Stimulated activated CD4-positive, alpha-beta T cell treated with anti-CD3 and anti-CD28 coated beads, Interleukin-2, amount 100 ng/mL, for 24 hours (primary cell): ENCODE results near the gene ZBTB43.

Source experiments
- DNase-seq, 2 donors: peaks; one replicate each; pipeline ENCODE4 v3.0.0-alpha.2; 2020

Gene ZBTB43

DNA sequence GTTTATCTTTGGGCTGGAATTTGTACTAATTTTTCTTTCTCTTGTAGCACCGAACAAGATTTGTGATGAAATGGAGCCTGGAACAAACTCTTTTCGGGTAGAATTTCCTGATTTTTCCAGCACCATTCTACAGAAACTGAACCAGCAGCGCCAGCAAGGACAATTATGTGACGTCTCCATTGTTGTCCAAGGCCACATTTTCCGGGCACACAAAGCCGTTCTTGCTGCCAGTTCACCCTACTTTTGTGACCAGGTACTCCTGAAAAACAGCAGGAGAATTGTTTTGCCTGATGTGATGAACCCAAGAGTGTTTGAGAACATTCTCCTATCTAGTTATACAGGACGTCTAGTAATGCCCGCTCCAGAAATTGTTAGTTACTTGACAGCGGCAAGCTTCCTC, 27.6 kb downstream of the ZBTB43 start:
- DNase-seq: no peak

DNA sequence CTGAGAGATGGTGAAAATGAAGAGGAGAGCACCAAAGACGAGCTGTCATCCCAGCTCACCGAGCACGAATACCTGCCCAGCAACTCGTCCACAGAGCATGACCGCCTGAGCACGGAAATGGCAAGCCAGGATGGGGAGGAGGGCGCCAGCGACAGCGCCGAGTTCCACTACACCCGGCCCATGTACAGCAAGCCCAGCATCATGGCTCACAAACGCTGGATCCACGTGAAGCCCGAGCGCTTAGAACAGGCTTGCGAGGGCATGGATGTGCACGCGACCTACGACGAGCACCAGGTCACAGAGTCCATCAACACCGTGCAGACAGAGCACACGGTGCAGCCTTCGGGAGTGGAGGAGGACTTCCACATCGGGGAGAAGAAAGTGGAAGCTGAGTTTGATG, 28.2 kb downstream of the ZBTB43 start:
- DNase-seq: no peak

DNA sequence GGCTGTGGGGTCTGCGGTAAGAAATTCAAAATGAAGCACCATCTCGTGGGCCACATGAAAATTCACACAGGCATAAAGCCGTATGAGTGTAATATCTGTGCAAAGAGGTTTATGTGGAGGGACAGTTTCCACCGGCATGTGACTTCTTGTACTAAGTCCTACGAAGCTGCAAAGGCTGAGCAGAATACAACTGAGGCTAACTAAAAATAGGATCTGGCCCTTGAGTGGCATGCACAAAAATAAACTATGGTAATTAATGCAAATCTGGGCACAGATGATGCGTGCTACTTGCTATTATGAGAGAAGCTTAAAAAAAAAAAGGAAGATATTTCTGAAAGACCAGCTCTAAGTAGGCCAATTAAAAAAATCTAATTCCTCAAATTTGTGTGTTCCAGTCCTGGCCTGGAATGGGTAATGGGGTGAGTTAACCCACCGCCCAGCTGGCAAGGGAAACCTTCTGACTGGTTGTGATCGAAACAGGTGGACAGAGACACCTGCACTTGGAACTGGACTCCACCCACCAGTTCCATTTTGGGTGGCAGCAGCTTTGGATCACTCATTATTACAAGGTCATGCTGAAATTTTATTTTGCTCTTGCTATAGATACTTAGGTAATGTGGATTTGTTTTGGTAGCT, 29.0 kb downstream of the ZBTB43 start:
- DNase-seq: no peak

DNA sequence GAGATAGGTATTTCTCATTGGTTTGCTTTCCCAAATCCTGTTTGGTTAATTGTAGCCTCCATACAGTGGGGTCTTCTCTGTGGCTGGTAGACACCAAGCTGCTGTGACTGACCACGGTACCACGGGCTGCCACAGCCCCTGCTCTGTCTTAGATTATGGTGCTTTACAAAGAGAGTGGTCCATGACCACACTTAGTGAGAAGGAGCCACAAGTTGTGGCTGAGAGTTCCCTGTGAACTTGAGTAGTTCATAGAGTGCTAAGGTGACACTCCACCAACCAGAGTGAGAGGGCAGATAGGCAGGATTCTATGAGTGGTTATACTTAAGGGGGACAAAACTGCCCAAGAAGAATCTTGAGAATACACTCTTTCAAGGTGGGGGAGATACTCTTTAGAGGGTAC, 29.8 kb downstream of the ZBTB43 start:
- DNase-seq: no peak

DNA sequence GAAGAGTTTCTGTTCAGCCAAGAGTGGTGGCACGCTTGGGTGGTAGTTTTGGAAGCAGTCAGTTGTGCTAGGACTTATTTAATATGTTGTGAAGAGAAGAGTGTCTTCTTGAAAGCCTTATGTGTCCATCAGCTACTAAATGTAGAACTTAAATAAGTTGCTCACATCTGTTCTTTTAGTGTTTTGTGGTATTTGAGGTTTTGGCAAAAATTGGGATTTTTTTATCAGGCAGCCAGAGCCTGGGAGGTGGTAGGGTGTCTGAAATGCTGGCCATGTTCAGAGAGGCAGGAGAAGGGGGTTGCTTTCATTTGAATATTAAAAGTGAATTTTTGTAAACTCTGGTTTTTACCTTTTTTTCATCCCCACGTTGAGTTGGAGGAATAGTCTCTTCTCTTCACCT, 31.4 kb downstream of the ZBTB43 start:
- no peak for DNase-seq

DNA sequence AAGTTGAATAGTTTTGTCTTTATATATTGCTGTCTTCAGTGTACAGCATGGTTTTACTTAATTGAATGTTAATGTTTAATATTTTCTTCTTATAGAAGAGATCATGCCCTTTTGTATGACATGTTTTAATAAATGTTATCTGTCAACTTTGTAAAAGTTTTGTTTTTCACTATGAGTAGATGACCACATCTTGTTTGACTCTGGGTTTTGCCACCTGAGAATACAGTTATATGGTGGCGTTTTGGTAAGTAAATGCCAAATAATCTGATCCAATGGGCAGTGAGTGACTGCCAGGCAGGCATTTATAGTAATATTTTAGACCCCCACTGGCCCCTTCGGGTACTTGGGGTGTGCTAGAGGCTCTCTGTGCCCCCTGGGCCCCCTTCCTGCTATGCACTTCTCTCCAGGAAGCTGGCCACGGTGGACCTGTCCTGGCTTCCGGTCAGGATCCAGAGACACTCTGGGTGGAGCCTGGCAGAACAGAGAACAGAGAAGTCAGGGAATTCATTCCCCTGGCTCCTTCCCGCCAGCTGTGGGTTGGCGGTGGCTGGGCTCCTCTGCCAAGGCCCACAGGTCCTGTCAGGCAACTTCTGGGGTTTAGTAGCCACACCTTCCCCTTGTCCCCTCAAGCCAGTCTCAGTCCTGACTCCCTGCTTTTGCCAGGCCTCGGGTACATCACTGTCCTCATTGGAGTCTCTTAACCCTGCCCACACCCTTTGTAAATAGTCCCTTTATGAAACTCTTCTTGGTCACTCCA, 33.4 kb downstream of the ZBTB43 start:
- no peak for DNase-seq

DNA sequence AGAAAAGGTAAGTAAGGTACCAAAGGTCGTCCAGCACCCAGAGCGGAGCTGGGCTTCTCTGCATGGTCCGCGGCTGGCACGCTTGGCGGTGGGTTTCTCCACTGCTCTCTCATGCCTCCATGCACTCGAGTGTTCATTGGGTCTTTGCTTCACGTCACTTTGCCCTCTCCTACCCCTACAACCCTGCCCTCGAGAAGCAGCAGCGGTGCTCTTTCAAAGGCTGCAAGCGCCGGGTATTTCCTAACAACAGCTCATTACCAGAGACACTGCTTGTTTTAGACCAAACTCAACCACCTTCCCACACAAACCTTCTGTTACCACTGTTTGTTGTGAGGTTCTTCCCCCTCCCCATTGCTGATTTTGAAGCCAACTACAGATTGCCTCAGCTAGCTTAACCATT, 34.1 kb downstream of the ZBTB43 start:
- no peak for DNase-seq

DNA sequence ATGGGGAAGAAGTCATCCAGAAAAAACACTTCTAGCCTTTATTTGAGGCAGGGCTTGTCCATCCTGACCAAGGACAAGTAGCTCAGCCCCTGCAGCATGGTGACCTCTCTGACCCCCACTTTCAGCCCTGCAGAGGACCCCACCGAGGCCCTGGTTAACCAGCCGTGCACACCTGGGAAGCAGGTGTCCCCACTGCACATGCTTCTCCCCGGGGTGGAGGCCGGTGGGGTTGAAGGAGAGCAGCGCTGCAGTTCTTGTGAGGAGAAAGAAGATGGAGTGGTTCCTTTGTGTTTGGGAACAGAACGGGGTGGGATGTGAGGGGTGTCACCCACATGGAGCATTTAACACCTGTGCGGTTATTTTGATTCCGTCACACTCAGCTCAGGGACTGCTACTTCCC, 34.5 kb downstream of the ZBTB43 start:
- no peak for DNase-seq

DNA sequence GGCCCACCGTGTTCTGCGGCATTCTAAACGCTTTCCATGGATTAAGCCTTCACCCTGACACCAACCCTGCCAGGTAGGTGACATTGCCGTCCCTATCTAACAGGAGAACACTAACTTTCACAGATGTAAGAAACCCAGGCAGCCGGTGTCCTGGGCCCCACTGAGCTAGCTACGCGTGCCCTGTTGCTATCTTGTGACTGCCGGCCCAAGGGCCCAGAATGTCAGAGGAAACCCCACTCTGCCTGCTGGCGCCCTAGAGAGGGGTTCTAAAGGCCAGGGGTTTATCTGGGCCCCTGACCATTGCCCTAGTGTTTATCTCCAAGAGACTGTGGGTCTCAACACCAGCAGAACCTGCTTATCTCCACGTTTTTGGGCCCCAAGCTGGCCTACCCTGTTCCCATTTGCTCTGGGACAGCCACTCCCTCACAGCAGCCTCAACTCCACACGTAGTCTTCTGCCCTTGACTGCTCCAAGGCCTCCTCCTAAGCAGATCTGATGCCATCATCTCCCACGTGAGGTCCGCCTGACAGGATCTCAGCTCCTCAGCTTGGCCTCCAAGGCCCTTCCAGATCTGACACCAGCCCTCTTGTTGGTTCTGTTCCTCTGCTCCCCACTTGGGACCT, 37.5 kb downstream of the ZBTB43 start:
- DNase-seq: no peak

DNA sequence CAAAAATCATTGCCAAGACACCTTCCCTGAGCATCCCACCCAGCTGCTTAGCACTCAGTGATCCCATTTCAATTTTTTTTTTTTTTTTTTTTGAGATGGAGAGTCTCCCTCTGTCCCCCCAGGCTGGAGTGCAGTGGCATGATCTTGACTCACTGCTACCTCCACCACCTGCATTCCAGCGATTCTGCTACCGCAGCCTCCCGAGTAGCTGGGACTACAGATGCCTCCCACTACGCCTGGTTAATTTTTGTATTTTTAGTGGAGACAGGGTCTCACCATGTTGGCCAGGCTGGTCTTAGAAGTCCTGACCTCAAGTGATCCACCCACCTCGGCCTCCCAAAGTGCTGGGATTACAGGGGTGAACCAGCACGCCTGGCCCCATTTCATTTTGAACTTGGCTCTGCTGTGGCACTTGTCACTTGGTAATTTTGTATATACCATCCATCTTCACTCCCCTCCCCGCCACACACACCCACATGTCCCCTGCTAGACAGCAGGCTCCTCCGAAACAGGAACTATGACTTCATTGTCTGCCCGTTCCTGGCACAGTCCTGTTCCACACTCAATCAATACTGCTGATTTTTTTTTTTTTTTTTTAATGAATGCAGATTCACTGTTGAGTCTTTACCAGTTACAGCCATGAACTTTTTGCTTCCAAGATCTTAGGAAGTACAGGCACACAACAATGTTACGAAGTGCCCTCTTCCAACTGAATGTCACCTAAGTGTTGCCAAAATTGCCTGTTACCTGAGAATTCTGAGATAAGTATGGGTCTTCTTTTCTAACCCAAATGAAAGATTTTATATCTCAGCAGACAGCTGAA, 38.3 kb downstream of the ZBTB43 start:
- DNase-seq: no peak

DNA sequence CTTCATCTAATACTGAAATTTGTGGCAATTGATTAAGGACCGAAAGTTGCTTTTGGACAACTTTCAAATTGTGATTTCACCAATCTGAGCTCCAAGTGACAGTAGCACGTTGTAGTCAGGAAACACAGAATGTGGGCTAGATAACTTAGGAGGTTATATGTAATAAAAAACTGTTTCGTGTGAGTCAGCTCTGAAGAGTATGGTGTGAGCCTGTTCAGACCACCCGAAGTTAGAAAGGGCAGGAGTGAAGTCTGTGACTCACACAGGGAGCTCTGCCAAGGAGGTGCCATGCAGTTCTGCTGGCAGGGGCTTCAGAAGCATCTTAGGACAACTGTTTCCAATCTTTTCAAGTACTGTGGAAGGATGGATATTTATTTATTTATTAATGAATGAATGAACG, 39.2 kb downstream of the ZBTB43 start:
- no peak for DNase-seq

DNA sequence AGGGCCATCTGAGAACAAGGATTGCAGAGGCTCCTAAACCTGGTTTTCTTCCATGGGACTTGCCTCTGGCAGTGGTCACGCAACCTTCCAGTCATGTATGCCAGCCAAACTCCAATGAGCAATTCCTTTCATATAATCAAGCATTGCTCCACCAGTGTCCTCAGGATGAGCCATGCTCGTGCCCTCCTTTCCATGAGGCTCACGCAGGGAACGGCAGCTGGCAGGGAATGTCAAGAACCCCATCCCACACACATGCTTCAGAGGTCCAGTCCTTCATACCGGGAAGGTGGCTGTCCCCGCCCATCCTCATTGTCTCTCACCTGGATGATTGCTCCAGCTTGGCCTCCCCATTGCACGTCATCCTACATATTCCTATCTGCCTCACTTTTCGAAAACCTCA, 42.2 kb downstream of the ZBTB43 start:
- no peak for DNase-seq

DNA sequence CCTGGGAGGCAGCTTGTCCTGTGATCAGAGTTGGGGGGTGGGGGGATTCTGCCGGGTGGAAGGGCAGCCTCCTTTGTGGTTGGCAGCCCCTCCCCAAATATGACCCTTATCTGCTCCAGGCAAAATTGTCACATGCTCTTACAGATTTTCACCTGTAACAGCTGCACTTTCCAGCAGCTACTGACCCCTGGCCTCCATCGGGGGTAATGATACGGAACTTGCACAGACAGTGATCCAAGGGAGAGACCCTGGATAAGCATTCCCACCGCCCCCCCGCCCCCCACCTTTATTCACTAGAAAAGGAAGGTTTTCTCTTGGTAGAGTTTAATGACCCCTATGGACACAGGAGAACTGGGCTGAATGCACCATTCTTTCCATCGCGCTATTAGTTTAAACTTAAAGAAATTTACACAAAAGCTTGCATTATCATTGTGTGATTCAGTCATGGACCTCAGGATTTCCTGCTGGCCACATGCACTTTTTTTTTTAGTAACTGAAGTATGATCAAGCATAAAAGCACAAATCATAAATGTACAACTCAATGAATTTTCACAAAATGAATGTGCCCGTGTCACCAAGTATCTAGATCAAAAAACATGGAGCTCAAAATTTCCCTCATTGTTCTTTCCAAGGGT, 44.9 kb downstream of the ZBTB43 start:
- no peak for DNase-seq

DNA sequence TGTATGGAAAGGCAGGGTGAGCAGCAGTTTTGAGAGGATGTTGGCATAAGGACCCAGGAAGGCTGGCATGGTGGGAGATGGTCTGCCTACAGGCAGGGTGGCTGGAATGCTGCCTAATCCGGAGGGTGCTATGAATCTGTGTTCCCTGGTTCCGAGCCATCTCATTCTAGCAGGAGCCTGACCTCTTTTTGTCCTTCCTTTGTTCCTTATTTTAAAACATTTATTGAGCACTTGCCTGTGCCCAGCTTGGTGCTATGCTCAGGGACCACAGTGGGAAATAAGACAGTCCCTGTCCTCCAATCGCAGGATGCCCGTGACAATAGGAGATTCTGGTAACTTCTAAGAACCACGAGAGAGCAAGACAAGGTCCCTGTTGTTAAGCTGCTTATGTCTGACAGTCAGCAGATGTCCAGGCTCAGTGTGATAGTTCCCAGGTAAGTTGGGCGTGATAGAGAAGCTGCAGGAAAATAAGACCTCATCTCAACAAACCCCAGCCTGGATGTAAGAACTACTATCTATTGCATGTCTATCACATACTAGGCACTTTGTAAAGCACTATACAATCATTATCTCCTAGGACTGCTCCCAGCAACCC, 46.5 kb downstream of the ZBTB43 start:
- DNase-seq: no peak

DNA sequence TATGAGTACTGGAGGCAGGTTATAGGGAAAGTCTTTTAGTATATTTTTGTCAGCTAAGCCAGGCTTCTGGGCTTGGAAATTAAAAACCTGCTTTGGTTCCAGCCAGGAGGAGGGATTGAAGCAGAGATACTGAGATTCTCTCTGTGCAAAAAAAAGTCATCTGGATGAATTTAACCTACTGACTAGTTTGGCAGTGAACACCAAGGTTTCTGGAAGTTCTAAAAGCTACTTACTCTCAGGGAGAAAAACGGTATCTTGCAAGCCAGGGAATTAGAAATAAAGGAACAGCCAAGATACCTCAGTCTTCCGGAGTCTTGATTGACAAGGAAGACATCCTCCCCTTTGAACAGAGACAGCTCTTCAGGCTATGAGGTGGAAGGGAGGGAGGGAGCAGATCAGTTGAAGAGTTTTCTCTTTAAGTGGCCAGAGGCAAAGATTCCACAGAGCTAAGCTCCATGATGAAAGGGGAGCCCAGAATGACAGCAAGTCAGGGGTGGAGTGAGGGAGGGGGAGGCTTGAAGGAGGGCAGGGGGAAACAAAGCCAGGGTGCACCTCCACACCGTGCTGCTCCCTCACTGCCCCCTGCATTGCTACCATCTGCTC, 47.3 kb downstream of the ZBTB43 start:
- DNase-seq: no peak

DNA sequence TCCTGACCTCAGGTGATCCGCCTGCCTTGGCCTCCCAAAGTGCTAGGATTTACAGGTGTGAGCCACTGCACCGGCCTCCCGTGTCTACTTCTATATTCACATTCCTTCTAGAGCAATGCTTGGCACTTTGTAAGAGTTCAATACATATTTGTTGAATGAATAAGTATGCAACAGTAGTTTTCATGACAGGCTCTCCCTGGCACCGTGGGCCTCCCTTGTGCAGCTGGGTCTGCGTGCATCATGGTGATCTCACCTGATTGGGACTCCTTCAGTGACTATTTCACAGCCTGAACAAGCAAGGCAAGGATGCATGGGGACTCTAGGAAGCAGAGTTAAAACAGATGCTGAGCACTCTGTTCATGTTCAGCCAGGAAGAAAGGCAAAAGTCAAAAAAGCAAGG, 48.8 kb downstream of the ZBTB43 start:
- DNase-seq: no peak

DNA sequence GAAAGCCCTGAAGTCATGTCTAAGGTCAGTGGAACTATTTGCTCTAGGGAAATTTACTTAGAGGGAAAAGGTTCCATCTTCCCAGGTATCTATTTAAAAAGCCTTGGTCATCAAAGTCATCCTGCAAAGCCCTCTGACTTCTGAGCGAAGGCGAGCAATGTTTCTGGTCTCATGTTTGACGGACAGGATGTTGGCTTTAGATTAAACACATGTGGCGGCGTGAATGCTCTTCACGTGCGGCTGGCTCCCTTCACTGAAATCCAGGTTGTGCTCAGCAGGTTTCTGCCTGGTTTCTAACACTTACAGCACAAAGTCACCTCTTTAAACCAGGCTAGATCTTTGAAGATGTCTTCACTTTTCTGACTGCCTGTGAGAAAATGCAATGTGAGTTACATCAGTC, 49.9 kb downstream of the ZBTB43 start:
- no peak for DNase-seq

DNA sequence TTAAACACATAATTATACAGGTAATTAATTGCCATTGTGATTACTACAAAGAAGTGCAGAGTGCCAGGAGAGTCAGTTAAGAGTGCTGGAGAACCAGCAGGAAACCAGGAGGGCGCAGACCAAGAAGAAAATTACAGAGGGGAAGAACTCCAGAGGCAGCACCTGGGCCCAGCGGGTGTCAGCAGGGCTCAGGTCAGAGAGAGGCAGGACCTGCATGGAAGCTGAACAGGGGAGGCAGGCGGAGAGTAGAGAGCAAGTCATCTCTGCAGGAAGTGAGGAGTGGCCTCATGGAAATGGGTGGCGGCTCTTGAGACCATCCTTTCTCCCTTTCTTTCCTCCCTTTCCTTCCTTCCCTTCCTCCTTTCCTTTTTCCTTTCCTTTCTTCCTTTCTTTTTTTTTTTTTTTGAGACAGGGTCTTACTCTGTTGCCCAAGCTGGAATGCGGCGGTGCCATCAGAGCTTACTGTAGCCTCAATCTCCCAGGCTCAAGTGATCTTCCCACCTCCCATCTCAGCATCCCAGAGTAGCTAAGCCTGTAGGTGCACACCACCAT, 51.6 kb downstream of the ZBTB43 start:
- DNase-seq: no peak

DNA sequence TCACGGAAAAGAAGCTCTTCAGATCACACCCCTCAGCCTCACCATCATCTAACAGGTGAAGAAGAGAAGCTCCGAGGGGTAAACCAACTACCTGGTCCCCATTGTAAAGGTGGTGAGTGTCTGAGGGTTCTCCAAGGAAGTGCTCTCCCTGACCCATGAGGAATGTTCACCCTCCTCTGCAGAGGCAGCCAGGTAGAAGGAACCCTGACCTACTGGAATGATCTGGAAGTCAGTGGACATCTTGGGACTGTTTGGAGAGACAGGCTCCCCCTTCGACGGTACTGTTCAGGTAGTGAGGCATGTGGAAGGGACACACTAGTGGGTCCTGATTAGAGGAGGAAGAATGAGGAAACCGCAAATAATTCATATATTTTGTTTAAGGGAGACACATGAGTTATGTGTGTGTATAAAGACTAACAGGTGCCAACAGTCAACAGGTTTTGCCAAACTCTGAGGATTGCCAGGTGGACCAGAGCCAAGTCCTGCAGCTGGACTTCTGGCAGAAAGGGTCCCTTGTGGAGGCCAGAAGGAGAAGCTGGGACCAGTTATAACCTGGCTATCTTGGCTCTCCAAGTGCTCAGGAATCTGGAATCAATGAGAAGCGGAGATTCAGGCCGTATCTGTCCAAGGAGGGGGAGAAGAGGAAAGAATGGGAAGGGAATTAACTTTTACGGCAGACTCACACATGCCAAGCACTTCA, 52.6 kb downstream of the ZBTB43 start:
- no peak for DNase-seq

DNA sequence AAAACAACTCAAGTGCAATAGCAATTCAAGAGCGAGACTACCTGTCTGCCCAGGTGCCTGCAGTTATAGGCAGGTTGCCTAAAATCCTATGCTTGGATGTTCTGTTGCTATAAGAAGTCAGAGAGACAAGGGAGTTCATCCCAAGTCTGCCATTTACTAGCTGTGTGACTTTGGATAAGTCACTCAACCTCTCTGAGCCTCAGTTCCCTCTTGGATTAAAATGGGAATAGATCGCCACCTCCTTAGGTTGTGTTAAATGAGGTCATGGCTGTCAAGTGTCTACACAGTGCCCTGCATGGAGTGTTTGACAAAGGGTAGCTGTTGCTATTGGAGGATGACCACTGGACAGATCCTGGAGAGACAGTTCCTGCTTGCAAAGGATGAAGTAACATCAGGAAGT, 54.3 kb downstream of the ZBTB43 start:
- DNase-seq: no peak

DNA sequence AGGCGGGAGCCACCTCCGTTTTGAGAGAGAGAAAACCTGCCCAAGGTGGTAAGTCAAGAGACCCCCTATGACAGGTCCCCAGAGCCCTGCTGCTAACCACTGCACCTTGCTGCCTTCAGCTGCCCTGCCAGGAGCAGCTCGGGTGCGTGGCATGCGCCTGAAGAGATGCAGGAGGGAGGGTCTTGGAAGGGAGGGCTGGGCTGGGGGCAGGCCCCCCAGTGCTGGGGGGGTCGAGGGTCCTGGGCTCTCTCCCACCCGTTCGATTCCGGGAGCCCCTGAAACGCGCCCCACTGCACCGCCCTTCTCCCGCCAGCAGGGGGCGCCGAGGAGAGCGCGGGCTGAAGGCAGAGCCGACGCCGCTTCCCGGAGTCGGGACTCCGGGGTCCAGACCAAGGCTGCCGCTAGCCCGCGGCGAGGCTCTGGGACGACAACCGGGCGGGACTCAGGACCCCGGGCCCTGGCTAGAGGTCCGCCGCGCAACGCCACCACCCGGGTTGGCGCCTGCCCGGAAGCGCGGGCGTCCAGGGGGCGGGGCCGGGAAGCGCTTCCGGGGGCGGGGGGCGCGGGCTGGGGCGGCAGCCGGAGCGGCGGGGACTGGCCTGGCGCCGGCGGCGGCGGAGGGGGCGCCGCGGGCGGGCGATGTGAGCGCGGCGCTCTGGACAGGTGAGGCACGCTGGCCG, 55.4 kb downstream of the ZBTB43 start, which contains the start of gene ZBTB34:
TSS of gene ZBTB34 (plus strand) at position 563 of the 680 bp plus-strand sequence. CDS start 18,761 bp downstream, outside the sequence.
- peak; percentile 76 to 81 for DNase-seq
